22Rv1 (cell line): ENCODE results near the gene TMEM129.

Experiments used
- H3K27ac ChIP-seq: fragments of 450-650 bp; 2 replicates; pipeline ENCODE4 v1.5.1; 2017
- CTCF ChIP-seq: fragments of 450-650 bp; IDR thresholded peaks from 2 replicates; pipeline ENCODE4 v1.5.1; 2017; ENCODE audit warnings: mild to moderate bottlenecking
- ZFX ChIP-seq: fragments of 450-650 bp; IDR thresholded peaks from 2 replicates; pipeline ENCODE4 v1.6.1; 2017; ENCODE audit warnings: antibody characterized with exemption, borderline replicate concordance

The TMEM129 gene

GRCh38 chr4:1721003-1721665 lies at the start of gene TMEM129, which contains the start of gene TACC3:
Gene TMEM129 (minus strand): TSS chr4:1721323. CDS start chr4:1720837, 486 bp downstream.
Gene TACC3 (plus strand): TSS chr4:1721521. CDS start chr4:1723422, 1,901 bp downstream.
- TF ChIP-seq CTCF (no peak), ZFX (no peak)
- H3K27ac ChIP-seq: peak within 1 kb of the TSS; percentile 98

- no peak overlapping the region for H3K27ac ChIP-seq
- TF ChIP-seq ZFX: no peak
- no peak for TF ChIP-seq CTCF
Observed at GRCh38 chr4:1770791-1771231, 49.7 kb upstream of the TMEM129 start.

DNA sequence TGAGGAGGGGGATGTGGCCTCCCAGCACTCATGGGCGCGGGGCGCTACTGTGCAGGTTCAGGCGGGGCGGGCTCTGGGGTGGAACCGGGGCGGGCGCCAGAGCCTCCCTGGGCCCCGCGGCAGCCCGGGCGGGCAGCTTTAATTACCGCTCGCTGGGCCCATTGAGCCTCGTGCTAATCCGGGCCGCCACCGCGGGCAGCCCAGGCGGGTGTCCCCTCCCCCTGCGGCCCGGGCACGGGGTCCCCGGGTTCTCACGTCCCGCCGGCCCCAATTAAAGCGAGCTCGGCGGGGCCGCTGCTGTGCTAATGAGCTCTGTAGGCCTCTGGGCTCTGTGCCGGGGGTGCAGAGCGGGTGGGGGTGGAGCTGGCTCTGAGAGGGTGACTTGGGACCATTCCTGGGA lies 49.1 kb upstream of the TMEM129 start:
- TF ChIP-seq ZFX: no peak

GRCh38 chr4:1769692-1770091 lies 48.6 kb upstream of the TMEM129 start:
- TF ChIP-seq ZFX (no peak), CTCF (no peak)
- no peak overlapping the region for H3K27ac ChIP-seq

More for the DNA sequence above, 49.1 kb upstream of the TMEM129 start:
- no peak overlapping the region for H3K27ac ChIP-seq

- H3K27ac ChIP-seq: no peak overlapping the region
Observed at GRCh38 chr4:1768367-1769034, 47.4 kb upstream of the TMEM129 start.

GRCh38 chr4:1767770-1768366 lies 46.7 kb upstream of the TMEM129 start:
- TF ChIP-seq CTCF (peak; percentile 38), ZFX (no peak)
- H3K27ac ChIP-seq: no peak overlapping the region

More at GRCh38 chr4:1768367-1769034, 47.4 kb upstream of the TMEM129 start:
- TF ChIP-seq ZFX: no peak
- TF ChIP-seq CTCF: no peak

DNA sequence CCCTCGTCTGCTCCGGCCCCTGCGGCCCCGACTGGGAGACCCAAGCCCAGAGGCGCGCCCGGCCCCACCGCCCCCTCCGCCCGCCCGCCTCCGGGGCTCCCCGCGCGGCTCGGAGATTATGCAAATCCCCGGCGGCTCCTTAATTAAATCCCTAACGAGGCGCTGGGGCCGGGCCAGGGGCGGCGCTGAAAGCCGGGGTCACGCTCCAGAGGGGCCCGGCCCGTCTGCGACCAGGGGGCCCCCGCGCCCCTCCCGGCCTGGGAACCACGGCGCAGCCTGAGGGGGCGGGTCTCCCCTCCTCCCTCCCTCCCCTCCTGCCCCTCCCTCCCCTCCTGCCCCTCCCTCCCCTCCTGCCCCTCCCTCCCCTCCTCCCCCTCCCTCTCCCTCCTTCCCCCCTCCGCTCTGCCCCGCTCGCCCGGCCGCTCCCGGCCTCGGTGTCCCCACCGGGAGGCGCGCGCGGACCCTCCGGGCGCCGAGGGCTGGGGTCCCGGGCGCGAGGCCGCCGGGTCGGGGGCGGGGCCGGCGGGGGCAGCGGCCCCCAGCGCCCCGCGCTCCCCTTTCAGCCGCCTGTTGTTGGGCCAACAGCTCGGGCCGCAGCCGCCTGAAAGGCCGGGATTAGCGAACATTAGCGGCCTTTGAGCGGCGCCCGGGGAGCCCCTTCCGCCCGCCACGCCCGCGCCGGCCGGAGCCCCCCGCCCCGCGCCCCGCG lies 46.1 kb upstream of the TMEM129 start:
- H3K27ac ChIP-seq: no peak overlapping the region
- no peak for TF ChIP-seq CTCF
- no peak for TF ChIP-seq ZFX
